ENCODE measurements around the gene FOXL2NB. TPM values are rescaled to one million over a fixed set of nuclear protein-coding genes. Genes with fewer than 3 reads are reported as not detected.

The FOXL2NB gene
- total RNA-seq, 1 experiment from 2014 or later, result 0.31 TPM

DNA sequence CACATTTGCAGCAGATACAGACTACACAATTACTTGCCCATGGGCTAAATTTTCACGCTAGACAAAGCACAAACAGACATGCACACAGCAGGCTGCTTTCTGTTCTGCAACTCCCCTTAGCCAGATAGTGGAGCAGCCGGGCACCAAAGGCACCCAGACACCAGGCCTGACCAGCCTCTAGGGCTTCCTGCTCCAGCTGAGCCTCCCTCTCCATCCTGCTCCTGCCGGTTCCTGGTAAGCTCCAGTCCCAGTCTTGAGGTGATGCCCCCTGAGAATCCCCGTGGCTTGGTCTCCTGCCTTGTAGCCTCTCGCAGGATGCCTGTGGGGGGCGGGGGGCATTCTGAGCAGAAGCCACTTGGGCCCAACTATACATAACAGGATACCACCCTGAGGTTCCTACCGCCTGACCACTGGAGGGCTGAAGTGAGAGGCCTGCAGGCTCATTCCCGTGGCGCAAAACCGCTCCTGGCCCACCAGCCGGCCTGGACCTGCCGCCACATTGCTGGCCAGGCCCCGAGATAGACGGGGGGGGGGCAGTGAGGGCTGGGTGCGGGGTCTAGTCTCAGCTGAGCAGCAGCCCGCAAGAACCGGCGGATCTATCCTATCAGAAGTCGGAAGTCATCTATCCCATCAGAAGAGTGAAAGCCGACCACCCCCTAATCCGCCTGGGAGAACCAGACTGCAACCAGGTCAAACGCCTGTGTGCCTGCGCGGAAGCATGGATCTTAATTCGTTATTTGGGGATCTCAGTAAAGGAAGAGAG is 4.0 kb upstream of the FOXL2NB start:
- Histone ChIP-seq H3K27ac (ENCODE audit: insufficient read length, low read depth, low read length) (no peak overlapping the region), H3K4me2 (ENCODE audit: insufficient read depth, insufficient read length, low read length) (no peak overlapping the region)

More for the DNA sequence above, 4.0 kb upstream of the FOXL2NB start:
- peaks cover 98% of the 10 kb centered on the region for H3K27me3 Mint-ChIP-seq (ENCODE audit: low read depth)
- no CpG with 5 or more reads among the region's 25 CpGs for WGBS (ENCODE audit: extremely low coverage, insufficient read length, low lambda C conversion rate)
- no peak overlapping the region for H3T11ph ChIP-seq (ENCODE audit: low read length)
- H3K27me3 ChIP-seq (ENCODE audit: insufficient read depth, low read length), result peaks cover 77% of the 10 kb centered on the region
- H3K79me2 ChIP-seq (ENCODE audit: insufficient read depth, low read length), result no peaks in the 10 kb centered on the region
- H3K4me1 Mint-ChIP-seq, result peaks cover 30 to 46% of the 10 kb centered on the region in 2 experiments
- no peak overlapping the region for H2BK120ac ChIP-seq (ENCODE audit: low read depth, low read length, poor library complexity, severe bottlenecking)
- no peak overlapping the region for H4K5ac ChIP-seq (ENCODE audit: insufficient read length, low read depth, low read length)
- peak; percentile 67 for DNase-seq
- H3K23ac ChIP-seq (ENCODE audit: insufficient read length, low read depth, low read length), result no peak overlapping the region
- H3K9me3 Mint-ChIP-seq, result peaks cover 0 to 7% of the 10 kb centered on the region in 2 experiments; a peak in 4 of 5 replicates
- no peaks in the 10 kb centered on the region for H3K9me3 ChIP-seq (ENCODE audit: control insufficient read depth, low read depth, low read length)
- H4K91ac ChIP-seq (ENCODE audit: insufficient read length, low read depth, low read length), result no peak overlapping the region
- H4K8ac ChIP-seq (replicated peaks; ENCODE audit: insufficient read length, low read depth, low read length), result no peak overlapping the region
- no peaks in the 10 kb centered on the region; a peak in 2 of 7 replicates for H3K36me3 Mint-ChIP-seq (ENCODE audit: insufficient read depth in 1 of 3, low read depth in 3 of 3)
- TF ChIP-seq, protein P1, sequence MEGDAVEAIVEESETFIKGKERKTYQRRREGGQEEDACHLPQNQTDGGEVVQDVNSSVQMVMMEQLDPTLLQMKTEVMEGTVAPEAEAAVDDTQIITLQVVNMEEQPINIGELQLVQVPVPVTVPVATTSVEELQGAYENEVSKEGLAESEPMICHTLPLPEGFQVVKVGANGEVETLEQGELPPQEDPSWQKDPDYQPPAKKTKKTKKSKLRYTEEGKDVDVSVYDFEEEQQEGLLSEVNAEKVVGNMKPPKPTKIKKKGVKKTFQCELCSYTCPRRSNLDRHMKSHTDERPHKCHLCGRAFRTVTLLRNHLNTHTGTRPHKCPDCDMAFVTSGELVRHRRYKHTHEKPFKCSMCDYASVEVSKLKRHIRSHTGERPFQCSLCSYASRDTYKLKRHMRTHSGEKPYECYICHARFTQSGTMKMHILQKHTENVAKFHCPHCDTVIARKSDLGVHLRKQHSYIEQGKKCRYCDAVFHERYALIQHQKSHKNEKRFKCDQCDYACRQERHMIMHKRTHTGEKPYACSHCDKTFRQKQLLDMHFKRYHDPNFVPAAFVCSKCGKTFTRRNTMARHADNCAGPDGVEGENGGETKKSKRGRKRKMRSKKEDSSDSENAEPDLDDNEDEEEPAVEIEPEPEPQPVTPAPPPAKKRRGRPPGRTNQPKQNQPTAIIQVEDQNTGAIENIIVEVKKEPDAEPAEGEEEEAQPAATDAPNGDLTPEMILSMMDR (conservative IDR thresholded peaks at IDR 0.05), result peak; percentile 25; the same call in 1 of the 3 replicates
- no peak overlapping the region for H2BK12ac ChIP-seq (ENCODE audit: insufficient read length, low read depth, low read length)
- no peak overlapping the region for H2BK5ac ChIP-seq (ENCODE audit: insufficient read length, low read length)
- H3K4ac ChIP-seq (ENCODE audit: low read depth, low read length), result no peak overlapping the region
- no peak overlapping the region; the same call in 1 of the 2 replicates for H2BK15ac ChIP-seq (ENCODE audit: low read depth, low read length)
- H3K23me2 ChIP-seq (ENCODE audit: insufficient read length, low read depth, low read length, poor library complexity, severe bottlenecking), result peaks cover 25% of the 10 kb centered on the region
- H2BK20ac ChIP-seq (ENCODE audit: low read depth, low read length, poor library complexity, severe bottlenecking), result no peak overlapping the region
- H3K14ac ChIP-seq (ENCODE audit: insufficient read depth, low read length), result no peak overlapping the region
- H3K4me1 ChIP-seq (ENCODE audit: insufficient read depth, low read length), result no peaks in the 10 kb centered on the region; the same call in 1 of the 2 replicates
- H4K20me1 ChIP-seq (ENCODE audit: control insufficient read depth, insufficient read depth, insufficient read length), result no peaks in the 10 kb centered on the region
- H2AFZ ChIP-seq (ENCODE audit: low read length), result no peak overlapping the region
- H3K27ac Mint-ChIP-seq, result peak overlapping the region in 1 of 3 experiments; percentile 70; a peak in 1 of 7 replicates
- no peak overlapping the region for H3K56ac ChIP-seq (ENCODE audit: insufficient read length, low read depth, low read length)
- no peaks in the 10 kb centered on the region for H3K79me1 ChIP-seq (ENCODE audit: insufficient read depth, low read depth, low read length, poor library complexity, severe bottlenecking)
- peak overlapping the region in 1 of 2 experiments; percentile 70; a peak in 3 of 5 replicates for H3K4me3 Mint-ChIP-seq
- no peak overlapping the region for H2AK5ac ChIP-seq (ENCODE audit: insufficient read length, low read length)
- H3K18ac ChIP-seq (ENCODE audit: insufficient read length, low read depth, low read length), result no peak overlapping the region
- H3K9ac ChIP-seq (ENCODE audit: extremely low read depth, insufficient read length, low read length), result no peak overlapping the region
